Nephron (organoid): ENCODE measurements around the gene NT5DC1.
"Not testable (repeated sequence)": the region's sequence is repeated elsewhere in the genome, so short reads cannot be mapped to it uniquely, and the experiment has no call there.

Experiments used
- H3K27ac Mint-ChIP-seq, 3 experiments: 2 replicates each; pipeline ENCODE4 v1.8.0; 2020; ENCODE audit warnings: mixed read lengths in 3 of 3, mild to moderate bottlenecking in 2 of 3, moderate library complexity in 1 of 3
- H3K27me3 Mint-ChIP-seq: 2 replicates; pipeline ENCODE4 v1.8.0; 2021; ENCODE audit warnings: low read depth, mild to moderate bottlenecking, moderate library complexity, mixed read lengths
- H3K36me3 Mint-ChIP-seq: 2 replicates; pipeline ENCODE4 v1.8.0; 2020; ENCODE audit warnings: low read depth, mixed read lengths
- H3K4me1 Mint-ChIP-seq: 2 replicates; pipeline ENCODE4 v1.8.0; 2020; ENCODE audit warnings: mixed read lengths
- H3K4me3 Mint-ChIP-seq, 3 experiments: 2 replicates each; pipeline ENCODE4 v1.8.0; 2020; ENCODE audit warnings: mild to moderate bottlenecking in 3 of 3, mixed read lengths in 3 of 3, moderate library complexity in 2 of 3
- H3K9me3 Mint-ChIP-seq: 2 replicates; pipeline ENCODE4 v1.8.0; 2020; ENCODE audit warnings: mixed read lengths
- TF ChIP-seq, protein P1 (sequence below), 3 experiments: fragments of 200-600 bp; sonication (generic); IDR thresholded peaks; one replicate each; pipeline ENCODE4 v1.5.0; 2021; ENCODE audit warnings: antibody characterized with exemption in 3 of 3; ENCODE audit not compliant: unreplicated experiment in 3 of 3

The NT5DC1 gene

DNA sequence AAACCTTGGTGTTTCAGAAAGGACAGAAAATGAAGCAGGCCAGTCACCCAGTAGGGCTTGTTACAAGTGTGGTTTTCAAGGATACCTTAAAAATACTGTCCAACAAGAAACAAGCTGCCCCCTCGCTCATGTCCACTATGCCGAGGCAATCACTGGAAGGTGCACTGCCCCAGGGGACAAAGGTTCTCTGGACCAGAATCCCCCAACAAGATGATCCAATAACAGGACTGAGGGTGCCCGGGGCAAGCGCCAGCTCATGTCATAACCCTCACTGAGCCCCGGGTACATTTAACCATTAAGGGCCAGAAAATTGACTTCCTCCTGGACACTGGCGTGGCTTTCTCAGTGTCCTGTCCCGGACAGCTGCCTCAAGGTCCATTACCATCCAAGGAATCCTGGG, 6.6 kb upstream of the NT5DC1 start:
- Mint-ChIP-seq H3K27me3 (no peaks in the 10 kb centered on the region), H3K36me3 (peaks cover 3% of the 10 kb centered on the region), H3K27ac (no peak overlapping the region), H3K4me1 (no peaks in the 10 kb centered on the region), H3K4me3 (no peak overlapping the region), H3K9me3 (peaks cover 14% of the 10 kb centered on the region)
- TF ChIP-seq, protein P1, sequence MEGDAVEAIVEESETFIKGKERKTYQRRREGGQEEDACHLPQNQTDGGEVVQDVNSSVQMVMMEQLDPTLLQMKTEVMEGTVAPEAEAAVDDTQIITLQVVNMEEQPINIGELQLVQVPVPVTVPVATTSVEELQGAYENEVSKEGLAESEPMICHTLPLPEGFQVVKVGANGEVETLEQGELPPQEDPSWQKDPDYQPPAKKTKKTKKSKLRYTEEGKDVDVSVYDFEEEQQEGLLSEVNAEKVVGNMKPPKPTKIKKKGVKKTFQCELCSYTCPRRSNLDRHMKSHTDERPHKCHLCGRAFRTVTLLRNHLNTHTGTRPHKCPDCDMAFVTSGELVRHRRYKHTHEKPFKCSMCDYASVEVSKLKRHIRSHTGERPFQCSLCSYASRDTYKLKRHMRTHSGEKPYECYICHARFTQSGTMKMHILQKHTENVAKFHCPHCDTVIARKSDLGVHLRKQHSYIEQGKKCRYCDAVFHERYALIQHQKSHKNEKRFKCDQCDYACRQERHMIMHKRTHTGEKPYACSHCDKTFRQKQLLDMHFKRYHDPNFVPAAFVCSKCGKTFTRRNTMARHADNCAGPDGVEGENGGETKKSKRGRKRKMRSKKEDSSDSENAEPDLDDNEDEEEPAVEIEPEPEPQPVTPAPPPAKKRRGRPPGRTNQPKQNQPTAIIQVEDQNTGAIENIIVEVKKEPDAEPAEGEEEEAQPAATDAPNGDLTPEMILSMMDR (IDR thresholded peaks at IDR 0.05; ENCODE audit: unreplicated experiment in 3 of 3), result no peak

DNA sequence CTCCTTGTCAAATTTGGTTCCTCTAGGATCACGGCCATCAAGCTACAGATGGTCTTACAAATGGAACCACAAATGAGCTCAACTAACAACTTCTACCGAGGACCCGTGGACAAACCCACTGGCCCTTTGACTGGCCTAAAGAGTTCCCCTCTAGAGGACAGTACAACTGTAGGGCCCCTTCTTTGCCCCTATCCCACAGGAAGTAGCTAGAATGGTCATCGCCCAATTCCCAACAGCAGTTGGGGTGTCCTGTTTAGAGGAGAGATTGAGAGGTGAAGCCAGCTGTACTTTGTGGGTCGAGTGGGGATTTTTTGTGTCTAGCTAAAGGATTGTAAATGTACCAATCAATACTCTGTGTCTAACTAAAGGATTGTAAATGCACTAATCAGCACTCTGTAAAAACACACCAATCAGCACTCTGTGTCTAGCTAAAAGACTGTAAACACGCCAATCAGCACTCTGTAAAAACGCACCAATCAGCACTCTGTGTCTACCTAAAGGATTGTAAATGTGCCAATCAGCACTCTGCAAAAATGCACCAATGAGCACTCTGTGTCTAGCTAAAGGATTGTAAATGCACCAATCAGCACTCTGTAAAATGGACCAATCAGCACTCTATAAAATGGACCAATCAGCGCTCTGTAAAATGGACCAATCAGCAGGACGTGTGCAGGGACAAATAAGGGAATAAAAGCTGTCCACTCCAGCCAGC, 4.4 kb upstream of the NT5DC1 start:
- H3K9me3 Mint-ChIP-seq, result peaks cover 14% of the 10 kb centered on the region
- not testable (repeated sequence) for H3K27me3 Mint-ChIP-seq, H3K36me3 Mint-ChIP-seq, H3K4me1 Mint-ChIP-seq, H3K27ac Mint-ChIP-seq, H3K4me3 Mint-ChIP-seq

DNA sequence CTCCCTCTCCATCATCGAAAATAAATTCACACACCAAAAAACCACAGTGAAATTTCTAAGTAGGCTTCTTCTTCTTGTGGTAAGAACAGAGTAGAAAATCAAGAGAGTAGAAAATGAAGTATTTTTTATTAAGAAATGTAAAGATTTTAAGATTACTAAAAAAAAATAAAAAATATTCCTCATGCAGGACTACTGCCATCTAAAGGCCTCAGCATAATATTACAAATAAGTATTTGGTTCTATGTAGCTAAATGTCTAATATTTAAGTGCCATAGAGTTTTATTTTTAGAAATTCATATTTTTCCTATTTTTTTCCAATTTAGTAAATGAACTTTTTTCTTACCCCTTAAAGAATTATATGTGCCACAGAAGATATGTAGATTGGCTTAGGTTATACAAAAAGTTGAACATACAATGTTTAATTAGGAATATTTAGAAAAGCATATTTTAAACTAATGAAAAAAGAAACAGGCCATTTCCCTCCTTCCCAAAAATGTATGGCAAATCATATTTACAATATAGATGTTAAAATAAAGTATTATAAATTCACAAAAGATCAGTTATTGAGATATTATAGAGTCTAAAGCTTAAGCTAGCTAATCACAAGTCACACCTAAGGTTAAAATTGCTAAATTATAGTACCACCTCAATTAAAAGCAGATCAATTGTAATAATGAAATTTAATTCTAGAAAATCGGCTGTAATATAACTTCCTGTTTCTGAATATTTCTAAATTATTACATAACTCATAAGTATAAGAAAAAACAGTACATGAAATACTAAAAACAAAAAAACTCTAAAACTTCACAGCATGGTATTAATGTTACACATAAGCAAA, 3.5 kb upstream of the NT5DC1 start:
- Mint-ChIP-seq H3K4me1 (peaks cover 14% of the 10 kb centered on the region), H3K4me3 (no peak overlapping the region), H3K27ac (no peak overlapping the region), H3K9me3 (peaks cover 14% of the 10 kb centered on the region), H3K27me3 (no peaks in the 10 kb centered on the region), H3K36me3 (peaks cover 3% of the 10 kb centered on the region)
- TF ChIP-seq, protein P1 (IDR thresholded peaks at IDR 0.05; ENCODE audit: unreplicated experiment in 3 of 3), result peak; percentile 53 to 62 (median 57)

DNA sequence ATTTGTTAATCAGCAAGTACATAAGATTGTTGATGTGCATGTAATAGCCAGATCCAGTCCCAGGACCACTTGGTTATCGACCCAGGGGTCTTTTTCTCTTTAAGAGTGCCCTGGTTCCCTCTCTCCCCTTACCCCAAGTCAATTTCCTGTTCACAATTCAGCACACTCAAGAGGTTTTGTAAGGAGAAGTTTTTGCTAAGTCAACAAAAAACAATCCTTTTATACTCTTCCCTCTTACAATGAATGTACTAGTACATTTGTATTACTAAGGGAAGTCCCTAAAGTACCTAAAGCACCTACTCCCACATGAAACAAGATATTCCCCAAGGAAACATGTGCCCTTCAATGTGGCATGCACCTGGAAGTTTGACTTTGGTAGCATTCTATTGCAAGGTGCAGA, 1.6 kb upstream of the NT5DC1 start:
- TF ChIP-seq, protein P1 (IDR thresholded peaks at IDR 0.05; ENCODE audit: unreplicated experiment in 3 of 3), result no peak
- peaks cover 3% of the 10 kb centered on the region for H3K36me3 Mint-ChIP-seq
- no peak overlapping the region for H3K27ac Mint-ChIP-seq
- peak overlapping the region; percentile 91 to 98 (median 91) for H3K4me3 Mint-ChIP-seq
- peaks cover 18% of the 10 kb centered on the region for H3K4me1 Mint-ChIP-seq
- H3K27me3 Mint-ChIP-seq, result no peaks in the 10 kb centered on the region
- peaks cover 14% of the 10 kb centered on the region for H3K9me3 Mint-ChIP-seq

DNA sequence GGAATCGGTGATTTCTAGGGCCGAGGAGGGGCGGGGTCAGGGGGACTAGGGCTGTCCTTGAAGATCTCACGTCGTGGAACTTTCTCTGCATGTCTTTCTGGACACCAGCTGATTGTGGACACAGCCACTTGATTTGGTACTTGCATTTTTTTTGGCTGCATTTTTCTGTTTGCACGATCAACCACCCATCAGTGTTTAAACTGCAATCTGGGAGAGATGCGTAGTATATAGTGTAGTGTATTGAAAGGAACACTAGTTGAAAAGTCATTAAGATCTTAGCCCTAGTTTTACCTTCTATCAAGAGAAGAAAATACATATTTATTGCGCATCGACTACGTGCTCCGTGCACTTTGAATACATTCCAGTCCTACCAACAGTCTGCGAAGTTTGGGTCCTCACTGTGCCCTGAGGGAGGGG, 657 bp downstream of the NT5DC1 start:
- TF ChIP-seq, protein P1 (IDR thresholded peaks at IDR 0.05; ENCODE audit: unreplicated experiment in 3 of 3), result no peak
- H3K9me3 Mint-ChIP-seq, result peaks cover 3% of the 10 kb centered on the region
- peak overlapping the region; percentile 76 to 93 (median 76) for H3K27ac Mint-ChIP-seq
- H3K36me3 Mint-ChIP-seq, result peaks cover 3% of the 10 kb centered on the region
- H3K4me1 Mint-ChIP-seq, result peaks cover 18% of the 10 kb centered on the region
- no peaks in the 10 kb centered on the region for H3K27me3 Mint-ChIP-seq
- peak overlapping the region; percentile 91 to 98 (median 96) for H3K4me3 Mint-ChIP-seq

DNA sequence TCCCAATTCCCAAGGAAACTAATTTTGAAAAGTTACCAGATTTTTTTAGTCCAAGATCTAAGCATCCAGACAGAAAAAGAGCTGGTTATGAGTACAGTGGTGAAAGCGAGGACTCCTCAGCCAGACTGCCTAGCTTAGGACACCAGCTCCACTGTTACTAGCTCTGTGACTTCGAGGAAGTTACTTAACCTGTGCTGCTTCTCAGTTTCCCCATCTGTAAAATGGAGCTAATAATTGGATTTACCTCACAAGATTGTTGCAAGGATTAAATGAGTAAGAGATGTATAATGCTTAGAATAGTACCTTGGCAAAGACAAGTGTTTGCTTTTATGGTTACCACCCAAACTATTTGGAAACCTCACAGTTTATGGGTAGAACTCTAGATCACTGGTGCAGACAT, 1.1 kb downstream of the NT5DC1 start:
- Mint-ChIP-seq H3K27ac (peak overlapping the region; percentile 76 to 93 (median 76)), H3K4me3 (peak overlapping the region; percentile 91 to 98 (median 96)), H3K36me3 (peaks cover under 1% of the 10 kb centered on the region), H3K27me3 (no peaks in the 10 kb centered on the region), H3K4me1 (peaks cover 18% of the 10 kb centered on the region), H3K9me3 (peaks cover 1% of the 10 kb centered on the region)
- TF ChIP-seq, protein P1 (IDR thresholded peaks at IDR 0.05; ENCODE audit: unreplicated experiment in 3 of 3), result no peak
